Osteoblast (primary cell): ENCODE data around the gene AZI2. TPM values are rescaled to one million over a fixed set of nuclear protein-coding genes. Genes with fewer than 3 reads are reported as not detected.

Source experiments
- DNase-seq: peaks from one replicate; pipeline ENCODE4 v3.0.0; 2011; ENCODE audit warnings: low spot score, mixed read lengths; ENCODE audit not compliant: insufficient read length; ENCODE audit errors: missing footprints
- H2AFZ ChIP-seq: 2 replicates; pipeline ENCODE4 v1.6.0; 2011; ENCODE audit warnings: mild to moderate bottlenecking, low read length
- H3K27ac ChIP-seq: 2 replicates; pipeline ENCODE4 v1.5.1; 2011; ENCODE audit warnings: mild to moderate bottlenecking, low read depth, low read length, moderate library complexity
- H3K27me3 ChIP-seq: 2 replicates; pipeline ENCODE4 v1.6.0; 2012; ENCODE audit warnings: mild to moderate bottlenecking, control low read depth, inconsistent platforms, low read length, moderate library complexity; ENCODE audit not compliant: insufficient read depth
- H3K36me3 ChIP-seq: 2 replicates; pipeline ENCODE4 v1.5.1; 2011; ENCODE audit warnings: mild to moderate bottlenecking, low read length, control low read depth, moderate library complexity; ENCODE audit not compliant: insufficient read depth
- H3K4me1 ChIP-seq: 2 replicates; pipeline ENCODE4 v1.5.1; 2011; ENCODE audit warnings: mild to moderate bottlenecking, low read length, control low read depth, moderate library complexity; ENCODE audit not compliant: insufficient read depth
- H3K4me2 ChIP-seq: 2 replicates; pipeline ENCODE4 v1.6.0; 2011; ENCODE audit warnings: mild to moderate bottlenecking, low read length; ENCODE audit not compliant: insufficient read depth
- H3K4me3 ChIP-seq: fragments of 200-600 bp; sonication (generic); 3 replicates; pipeline ENCODE4 v1.5.1; 2012; ENCODE audit warnings: mild to moderate bottlenecking, low read length, inconsistent platforms; ENCODE audit not compliant: insufficient read depth
- H3K79me2 ChIP-seq: 2 replicates; pipeline ENCODE4 v1.6.0; 2012; ENCODE audit warnings: mild to moderate bottlenecking, low read length, control low read depth, inconsistent platforms; ENCODE audit not compliant: insufficient read depth
- H3K9me3 ChIP-seq: 2 replicates; pipeline ENCODE4 v1.5.1; 2011; ENCODE audit warnings: low read depth, low read length, control low read depth
- H4K20me1 ChIP-seq: 2 replicates; pipeline ENCODE4 v1.6.0; 2012; ENCODE audit warnings: mild to moderate bottlenecking, low read length, control low read depth; ENCODE audit not compliant: insufficient read depth
- total RNA-seq: library from RNA; depleted of rRNA; stranded (reverse); fragments of >200 nt; gene quantifications from 2 replicates; pipeline ENCODE4 v1.2.3, GENCODE V29; 2012
- TF ChIP-seq, protein P1 (sequence below): IDR thresholded peaks from 2 replicates; pipeline ENCODE4 v1.5.1; 2011; ENCODE audit warnings: mild to moderate bottlenecking, low read depth, low read length, moderate library complexity; ENCODE audit errors: extremely low read depth

Gene AZI2
- total RNA-seq, 1 donor: 149 TPM

DNA sequence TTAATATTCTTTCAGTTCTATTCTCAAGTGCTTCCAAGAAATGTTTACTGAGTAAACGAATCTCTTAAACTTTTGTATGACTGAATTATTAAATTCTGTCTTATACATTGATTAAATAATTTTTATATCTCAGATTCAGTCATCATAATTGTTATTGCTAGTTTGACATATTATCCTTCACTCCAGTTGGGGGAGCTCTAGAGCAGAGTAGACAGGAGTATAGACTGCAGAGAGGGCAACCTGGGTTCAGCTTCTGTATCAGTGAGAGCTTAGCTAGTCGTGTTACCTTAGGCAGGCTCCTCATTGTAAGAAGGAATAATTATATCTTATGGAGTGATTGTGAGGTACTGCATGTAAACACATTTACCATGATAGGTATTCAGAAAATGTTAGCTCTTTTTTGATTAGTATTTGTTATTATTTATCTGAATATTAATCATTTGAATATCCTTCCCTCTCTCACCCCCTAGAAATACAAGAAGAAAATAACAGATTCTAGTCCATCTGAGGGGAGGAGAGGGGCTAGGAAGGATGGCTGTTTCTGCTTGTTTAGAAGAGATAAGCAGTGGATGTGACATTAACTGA lies 31.1 kb downstream of the AZI2 start:
- peak; percentile 60 for DNase-seq
- Histone ChIP-seq H2AFZ (no peak overlapping the region), H3K27ac (no peak overlapping the region), H3K79me2 (no peaks in the 10 kb centered on the region), H4K20me1 (no peaks in the 10 kb centered on the region), H3K9me3 (no peaks in the 10 kb centered on the region), H3K4me3 (no peak overlapping the region), H3K27me3 (no peaks in the 10 kb centered on the region), H3K4me1 (peaks cover 4% of the 10 kb centered on the region), H3K4me2 (no peak overlapping the region), H3K36me3 (no peaks in the 10 kb centered on the region)
- TF ChIP-seq, protein P1, sequence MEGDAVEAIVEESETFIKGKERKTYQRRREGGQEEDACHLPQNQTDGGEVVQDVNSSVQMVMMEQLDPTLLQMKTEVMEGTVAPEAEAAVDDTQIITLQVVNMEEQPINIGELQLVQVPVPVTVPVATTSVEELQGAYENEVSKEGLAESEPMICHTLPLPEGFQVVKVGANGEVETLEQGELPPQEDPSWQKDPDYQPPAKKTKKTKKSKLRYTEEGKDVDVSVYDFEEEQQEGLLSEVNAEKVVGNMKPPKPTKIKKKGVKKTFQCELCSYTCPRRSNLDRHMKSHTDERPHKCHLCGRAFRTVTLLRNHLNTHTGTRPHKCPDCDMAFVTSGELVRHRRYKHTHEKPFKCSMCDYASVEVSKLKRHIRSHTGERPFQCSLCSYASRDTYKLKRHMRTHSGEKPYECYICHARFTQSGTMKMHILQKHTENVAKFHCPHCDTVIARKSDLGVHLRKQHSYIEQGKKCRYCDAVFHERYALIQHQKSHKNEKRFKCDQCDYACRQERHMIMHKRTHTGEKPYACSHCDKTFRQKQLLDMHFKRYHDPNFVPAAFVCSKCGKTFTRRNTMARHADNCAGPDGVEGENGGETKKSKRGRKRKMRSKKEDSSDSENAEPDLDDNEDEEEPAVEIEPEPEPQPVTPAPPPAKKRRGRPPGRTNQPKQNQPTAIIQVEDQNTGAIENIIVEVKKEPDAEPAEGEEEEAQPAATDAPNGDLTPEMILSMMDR: peak; percentile 70

DNA sequence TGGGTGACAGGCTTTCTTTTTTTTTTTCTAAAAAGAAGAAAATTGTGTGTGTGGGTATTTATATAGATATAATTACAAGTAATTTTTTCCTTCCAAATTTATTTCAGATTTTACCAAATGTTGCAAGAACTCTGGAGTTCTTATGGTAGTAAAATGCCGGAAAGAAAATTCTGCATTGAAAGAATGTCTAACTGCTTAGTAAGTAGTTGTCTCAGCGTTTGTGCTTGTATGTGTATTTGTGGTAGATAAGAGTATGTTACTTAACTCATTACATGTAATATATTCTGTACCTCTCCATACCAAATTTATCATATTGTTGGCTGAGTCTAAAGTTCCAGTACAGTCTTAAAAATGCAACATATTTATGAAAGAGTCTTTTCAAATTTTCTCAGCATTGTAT lies 32.4 kb downstream of the AZI2 start:
- Histone ChIP-seq H3K9me3 (no peaks in the 10 kb centered on the region), H3K36me3 (no peaks in the 10 kb centered on the region), H3K4me1 (no peaks in the 10 kb centered on the region), H3K4me2 (no peak overlapping the region), H3K27me3 (no peaks in the 10 kb centered on the region), H4K20me1 (no peaks in the 10 kb centered on the region), H3K4me3 (no peak overlapping the region), H2AFZ (no peak overlapping the region), H3K79me2 (no peaks in the 10 kb centered on the region), H3K27ac (no peak overlapping the region)
- TF ChIP-seq, protein P1: no peak
- no peak for DNase-seq

DNA sequence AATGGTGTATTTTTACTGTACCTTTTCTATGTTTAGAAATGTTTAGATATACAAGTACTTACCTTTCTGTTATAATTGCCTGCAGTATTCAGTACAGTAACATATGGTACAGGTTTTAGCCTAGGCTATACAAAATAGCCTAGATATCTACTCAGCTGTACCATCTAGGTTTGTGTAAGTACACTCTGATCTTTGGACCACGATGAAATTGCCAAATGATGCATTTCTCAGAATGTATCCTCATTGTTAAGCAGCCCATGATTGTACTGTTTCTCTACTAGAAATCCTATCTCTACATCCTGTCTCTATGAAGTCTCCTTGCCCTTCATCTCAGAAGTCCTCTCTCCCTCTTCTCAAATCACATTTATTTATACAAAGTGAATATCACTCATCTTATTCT lies 32.9 kb downstream of the AZI2 start:
- Histone ChIP-seq H2AFZ (no peak overlapping the region), H3K4me2 (no peak overlapping the region), H3K27ac (no peak overlapping the region), H3K4me1 (no peaks in the 10 kb centered on the region), H3K9me3 (no peaks in the 10 kb centered on the region), H4K20me1 (no peaks in the 10 kb centered on the region), H3K4me3 (no peak overlapping the region), H3K79me2 (no peaks in the 10 kb centered on the region), H3K36me3 (no peaks in the 10 kb centered on the region), H3K27me3 (no peaks in the 10 kb centered on the region)
- no peak for DNase-seq
- TF ChIP-seq, protein P1: no peak

DNA sequence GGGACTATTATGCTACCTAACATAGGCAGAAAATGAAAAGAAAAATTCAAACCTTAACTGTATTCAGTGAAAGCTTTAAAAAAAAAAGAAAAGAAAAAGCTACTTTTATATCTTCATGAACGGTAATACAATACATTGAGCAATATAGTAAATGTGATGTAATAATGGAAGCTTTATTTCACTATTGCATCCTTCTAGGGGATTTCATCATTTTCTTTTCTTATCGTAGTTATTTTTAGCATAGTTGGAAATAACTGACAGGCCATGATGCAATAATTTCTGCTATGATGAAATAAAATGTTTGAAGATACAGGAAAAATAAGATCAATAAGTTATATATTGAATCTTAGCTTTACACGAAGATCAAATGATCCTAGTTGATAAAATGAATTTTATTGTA lies 40.4 kb downstream of the AZI2 start:
- no peak for DNase-seq
- H3K9me3 ChIP-seq: no peaks in the 10 kb centered on the region
- H3K79me2 ChIP-seq: no peaks in the 10 kb centered on the region
- no peak overlapping the region for H3K4me3 ChIP-seq
- H4K20me1 ChIP-seq: no peaks in the 10 kb centered on the region
- H2AFZ ChIP-seq: no peak overlapping the region
- no peak overlapping the region for H3K4me2 ChIP-seq
- no peaks in the 10 kb centered on the region for H3K27me3 ChIP-seq
- H3K27ac ChIP-seq: no peak overlapping the region
- TF ChIP-seq, protein P1: no peak
- H3K36me3 ChIP-seq: no peaks in the 10 kb centered on the region
- H3K4me1 ChIP-seq: no peaks in the 10 kb centered on the region
